Measurements from ENCODE around the gene NCBP1. TPM values are rescaled to one million over a fixed set of nuclear protein-coding genes. Genes with fewer than 3 reads are reported as not detected.

Gene NCBP1
- total and polyA plus RNA-seq, 9 of the 15 experiments (the other 6 are each of a cell fraction or from before 2014, with no cell fraction given): 29.4 to 69.7 (median 57.5) TPM

- TF ChIP-seq, protein P1, sequence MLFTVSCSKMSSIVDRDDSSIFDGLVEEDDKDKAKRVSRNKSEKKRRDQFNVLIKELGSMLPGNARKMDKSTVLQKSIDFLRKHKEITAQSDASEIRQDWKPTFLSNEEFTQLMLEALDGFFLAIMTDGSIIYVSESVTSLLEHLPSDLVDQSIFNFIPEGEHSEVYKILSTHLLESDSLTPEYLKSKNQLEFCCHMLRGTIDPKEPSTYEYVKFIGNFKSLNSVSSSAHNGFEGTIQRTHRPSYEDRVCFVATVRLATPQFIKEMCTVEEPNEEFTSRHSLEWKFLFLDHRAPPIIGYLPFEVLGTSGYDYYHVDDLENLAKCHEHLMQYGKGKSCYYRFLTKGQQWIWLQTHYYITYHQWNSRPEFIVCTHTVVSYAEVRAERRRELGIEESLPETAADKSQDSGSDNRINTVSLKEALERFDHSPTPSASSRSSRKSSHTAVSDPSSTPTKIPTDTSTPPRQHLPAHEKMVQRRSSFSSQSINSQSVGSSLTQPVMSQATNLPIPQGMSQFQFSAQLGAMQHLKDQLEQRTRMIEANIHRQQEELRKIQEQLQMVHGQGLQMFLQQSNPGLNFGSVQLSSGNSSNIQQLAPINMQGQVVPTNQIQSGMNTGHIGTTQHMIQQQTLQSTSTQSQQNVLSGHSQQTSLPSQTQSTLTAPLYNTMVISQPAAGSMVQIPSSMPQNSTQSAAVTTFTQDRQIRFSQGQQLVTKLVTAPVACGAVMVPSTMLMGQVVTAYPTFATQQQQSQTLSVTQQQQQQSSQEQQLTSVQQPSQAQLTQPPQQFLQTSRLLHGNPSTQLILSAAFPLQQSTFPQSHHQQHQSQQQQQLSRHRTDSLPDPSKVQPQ (CRISPR knock-in tag; IDR thresholded peaks at IDR 0.05; ENCODE audit: borderline replicate concordance): no peak
- no peak for TF ChIP-seq CTCF (IDR thresholded peaks at IDR 0.05 in 2 of 3, conservative IDR thresholded peaks at IDR 0.05 in 1 of 3; ENCODE audit: insufficient read depth in 2 of 3, low read depth in 1 of 3, low read length in 3 of 3)
- TF ChIP-seq, protein P2, sequence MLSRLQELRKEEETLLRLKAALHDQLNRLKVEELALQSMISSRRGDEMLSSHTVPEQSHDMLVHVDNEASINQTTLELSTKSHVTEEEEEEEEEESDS (CRISPR knock-in tag; IDR thresholded peaks at IDR 0.05): no peak
- no peak for TF ChIP-seq SMAD2 (IDR thresholded peaks at IDR 0.05; ENCODE audit: low read depth, low read length)
- no peak for TF ChIP-seq ZNF644 (tag; IDR thresholded peaks at IDR 0.05; ENCODE audit: low read depth)
- TF ChIP-seq CBX8 (IDR thresholded peaks at IDR 0.05; ENCODE audit: borderline replicate concordance, extremely low read depth, low read depth, low read length, poor library complexity, severe bottlenecking): no peak
- no peak for TF ChIP-seq HDAC3 (IDR thresholded peaks at IDR 0.05; ENCODE audit: borderline replicate concordance, partially characterized antibody)
- TF ChIP-seq CGGBP1 (CRISPR knock-in tag; IDR thresholded peaks at IDR 0.05): no peak
- TF ChIP-seq CBX1 (IDR thresholded peaks at IDR 0.05; ENCODE audit: low read depth): peak; percentile 70; the same call in 1 of the 2 replicates
- no peak for TF ChIP-seq ID3 (CRISPR knock-in tag; IDR thresholded peaks at IDR 0.05)
- no peak for TF ChIP-seq ID3 (tag; IDR thresholded peaks at IDR 0.05)
- no peak for TF ChIP-seq ZNF212 (CRISPR knock-in tag; IDR thresholded peaks at IDR 0.05)
- TF ChIP-seq ZNF431 (CRISPR knock-in tag; IDR thresholded peaks at IDR 0.05): 0 out of 2 replicates have a peak, but pooled peaks have one; percentile 32
- TF ChIP-seq RREB1 (CRISPR knock-in tag; IDR thresholded peaks at IDR 0.05): no peak
- TF ChIP-seq U2AF1 (optimal IDR thresholded peaks at IDR 0.05; ENCODE audit: low read depth, low read length): no peak
Measured at GRCh38 chr9:97633859-97634490, 354 bp downstream of the NCBP1 start (continued).
